ENCODE measurements around the gene RBM19. TPM values are rescaled to one million over a fixed set of nuclear protein-coding genes. Genes with fewer than 3 reads are reported as not detected.

Gene RBM19
- total and polyA plus RNA-seq, 10 donors: 13.6 to 46.7 (median 34.5) TPM

- Histone ChIP-seq H3K27ac (no peak overlapping the region), H3K9me3 (peaks cover 0 to 27% (median 4%) of the 10 kb centered on the region in 8 donors), H3K27me3 (replicated peaks in 1 of 7) (peaks cover 0 to 59% (median 10%) of the 10 kb centered on the region in 7 donors), H3K36me3 (no peaks in the 10 kb centered on the region), H3K4me3 (no peak overlapping the region), H3K4me1 (no peaks in the 10 kb centered on the region)
- TF ChIP-seq POLR2A (IDR thresholded peaks at IDR 0.05) (no peak), POLR2AphosphoS5 (IDR thresholded peaks at IDR 0.05) (no peak), CTCF (IDR thresholded peaks at IDR 0.05 in 8 of 11, conservative IDR thresholded peaks at IDR 0.05 in 3 of 11) (no peak)
- DNase-seq: no peak
- WGBS, 5 donors: 71 to 87% (median 81%) methylated on average over 2 of the region's 2 CpGs
- intact Hi-C loops (cut with DNase I; ENCODE audit: low total_unique reads): no loop called here
These were observed 180.0 kb downstream of the RBM19 start for GRCh38 chr12:113786107-113786506.

- Histone ChIP-seq H3K4me1 (no peaks in the 10 kb centered on the region), H3K27ac (no peak overlapping the region), H3K9me3 (peaks cover 0 to 7% (median 0%) of the 10 kb centered on the region in 8 donors), H3K27me3 (replicated peaks in 1 of 7) (peaks cover 0 to 82% (median 10%) of the 10 kb centered on the region in 7 donors), H3K36me3 (no peaks in the 10 kb centered on the region), H3K4me3 (no peak overlapping the region)
- whole genome bisulfite sequencing, 5 donors: 80 to 90% (median 82%) methylated on average over 5 of the region's 5 CpGs
- TF ChIP-seq POLR2A (IDR thresholded peaks at IDR 0.05) (no peak), POLR2AphosphoS5 (IDR thresholded peaks at IDR 0.05) (no peak)
- no peak for DNase-seq
- intact Hi-C loops (cut with DNase I; ENCODE audit: low total_unique reads): no loop called here
These were observed 182.3 kb downstream of the RBM19 start for GRCh38 chr12:113783811-113784210.

- H3K9me3 ChIP-seq: no peaks in the 10 kb centered on the region
- TF ChIP-seq POLR2A (IDR thresholded peaks at IDR 0.05) (no peak), CTCF (IDR thresholded peaks at IDR 0.05 in 8 of 11, conservative IDR thresholded peaks at IDR 0.05 in 3 of 11) (no peak), POLR2AphosphoS5 (IDR thresholded peaks at IDR 0.05) (no peak)
- DNase-seq: no peak
These were observed 183.3 kb downstream of the RBM19 start for GRCh38 chr12:113782873-113783272.

GRCh38 chr12:113781415-113782198, 184.5 kb downstream of the RBM19 start:
- TF ChIP-seq POLR2AphosphoS5 (IDR thresholded peaks at IDR 0.05): no peak
- TF ChIP-seq CTCF (IDR thresholded peaks at IDR 0.05 in 8 of 11, conservative IDR thresholded peaks at IDR 0.05 in 3 of 11): no peak
- no peak for TF ChIP-seq POLR2A (IDR thresholded peaks at IDR 0.05)
- no peaks in the 10 kb centered on the region for H3K4me1 ChIP-seq
- H3K27ac ChIP-seq: no peak overlapping the region
- intact Hi-C loops (cut with DNase I; ENCODE audit: low total_unique reads): no loop called here
- H3K9me3 ChIP-seq: no peaks in the 10 kb centered on the region
- no peak overlapping the region for H3K4me3 ChIP-seq
- H3K27me3 ChIP-seq (replicated peaks in 1 of 7): peaks cover 0 to 94% (median 17%) of the 10 kb centered on the region in 7 donors
- 45 to 66% (median 56%) methylated on average over 10 of the region's 10 CpGs for WGBS, 5 donors
- no peaks in the 10 kb centered on the region for H3K36me3 ChIP-seq
- no peak for DNase-seq

More at GRCh38 chr12:113782873-113783272, 183.3 kb downstream of the RBM19 start:
- intact Hi-C loops (cut with DNase I; ENCODE audit: low total_unique reads): no loop called here
- Histone ChIP-seq H3K4me3 (no peak overlapping the region), H3K27ac (no peak overlapping the region), H3K36me3 (no peaks in the 10 kb centered on the region), H3K27me3 (replicated peaks in 1 of 7) (peaks cover 0 to 92% (median 12%) of the 10 kb centered on the region in 7 donors), H3K4me1 (no peaks in the 10 kb centered on the region)
- 37 to 44% (median 41%) methylated on average over 14 of the region's 14 CpGs for WGBS, 5 donors
